GM12801 (cell line): ENCODE measurements around the gene TASP1.

ENCODE experiments used
- TF ChIP-seq, protein P1 (sequence below): IDR thresholded peaks from one replicate; pipeline ENCODE4 v1.5.1; 2011; ENCODE audit warnings: control low read depth; ENCODE audit not compliant: insufficient read length; ENCODE audit errors: extremely low read depth

Gene TASP1

DNA sequence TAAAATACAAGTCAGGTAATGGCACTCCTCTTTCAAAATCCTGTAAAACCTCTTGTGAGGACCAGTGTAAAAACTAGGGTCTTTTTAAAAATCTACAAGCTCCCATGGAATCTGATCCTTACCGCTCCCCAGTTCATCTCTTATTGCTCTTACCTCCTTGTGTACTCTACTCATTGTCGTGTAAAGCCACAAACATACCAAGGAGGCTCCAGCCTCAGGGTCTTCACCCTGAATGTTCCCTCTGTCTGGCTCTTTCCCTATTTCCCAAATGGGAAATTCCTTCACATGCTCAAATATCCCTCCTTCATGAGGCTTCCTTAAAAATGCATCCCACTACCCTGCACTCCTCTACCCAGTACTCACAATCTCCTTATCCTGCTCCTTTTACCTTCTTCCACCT, 67.1 kb downstream of the TASP1 start:
- TF ChIP-seq, protein P1, sequence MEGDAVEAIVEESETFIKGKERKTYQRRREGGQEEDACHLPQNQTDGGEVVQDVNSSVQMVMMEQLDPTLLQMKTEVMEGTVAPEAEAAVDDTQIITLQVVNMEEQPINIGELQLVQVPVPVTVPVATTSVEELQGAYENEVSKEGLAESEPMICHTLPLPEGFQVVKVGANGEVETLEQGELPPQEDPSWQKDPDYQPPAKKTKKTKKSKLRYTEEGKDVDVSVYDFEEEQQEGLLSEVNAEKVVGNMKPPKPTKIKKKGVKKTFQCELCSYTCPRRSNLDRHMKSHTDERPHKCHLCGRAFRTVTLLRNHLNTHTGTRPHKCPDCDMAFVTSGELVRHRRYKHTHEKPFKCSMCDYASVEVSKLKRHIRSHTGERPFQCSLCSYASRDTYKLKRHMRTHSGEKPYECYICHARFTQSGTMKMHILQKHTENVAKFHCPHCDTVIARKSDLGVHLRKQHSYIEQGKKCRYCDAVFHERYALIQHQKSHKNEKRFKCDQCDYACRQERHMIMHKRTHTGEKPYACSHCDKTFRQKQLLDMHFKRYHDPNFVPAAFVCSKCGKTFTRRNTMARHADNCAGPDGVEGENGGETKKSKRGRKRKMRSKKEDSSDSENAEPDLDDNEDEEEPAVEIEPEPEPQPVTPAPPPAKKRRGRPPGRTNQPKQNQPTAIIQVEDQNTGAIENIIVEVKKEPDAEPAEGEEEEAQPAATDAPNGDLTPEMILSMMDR, result no peak

DNA sequence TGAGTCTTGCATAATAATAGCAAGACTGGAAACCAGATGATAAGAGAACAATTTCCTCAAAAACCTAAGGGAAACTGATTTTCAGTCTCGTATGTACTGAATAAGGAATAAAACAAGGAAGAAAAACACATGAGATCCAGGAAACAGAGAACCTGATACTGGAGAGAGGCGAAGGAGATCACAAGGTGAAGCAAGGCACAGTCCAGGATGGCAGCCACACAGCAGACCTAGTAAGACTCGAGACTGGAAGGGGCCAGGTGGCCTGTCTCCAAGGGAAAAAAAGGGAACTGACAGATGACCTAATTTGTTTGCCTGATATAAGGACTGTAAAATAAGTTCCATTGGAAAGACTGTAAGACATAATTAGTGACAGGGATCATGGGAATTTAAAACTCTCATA, 71.1 kb downstream of the TASP1 start:
- TF ChIP-seq, protein P1, result no peak

DNA sequence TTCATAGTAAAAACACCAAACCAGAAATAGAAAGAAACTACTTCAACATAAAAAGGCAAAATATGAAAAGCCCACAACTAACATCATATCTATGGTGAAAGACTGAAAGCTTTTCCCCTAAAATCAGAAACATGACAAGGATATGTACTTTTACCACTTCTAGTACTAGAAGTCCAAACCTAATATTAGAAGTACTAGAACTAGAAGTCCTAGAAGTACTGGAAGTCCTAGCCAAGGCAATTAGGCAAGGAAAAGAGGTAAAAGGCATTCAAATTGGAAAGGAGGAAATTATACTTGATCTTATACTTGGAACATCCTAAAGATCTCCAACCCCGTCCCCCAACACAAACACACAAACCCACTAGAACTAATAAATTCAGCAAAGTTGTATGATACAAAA, 74.9 kb downstream of the TASP1 start:
- TF ChIP-seq, protein P1, result no peak

DNA sequence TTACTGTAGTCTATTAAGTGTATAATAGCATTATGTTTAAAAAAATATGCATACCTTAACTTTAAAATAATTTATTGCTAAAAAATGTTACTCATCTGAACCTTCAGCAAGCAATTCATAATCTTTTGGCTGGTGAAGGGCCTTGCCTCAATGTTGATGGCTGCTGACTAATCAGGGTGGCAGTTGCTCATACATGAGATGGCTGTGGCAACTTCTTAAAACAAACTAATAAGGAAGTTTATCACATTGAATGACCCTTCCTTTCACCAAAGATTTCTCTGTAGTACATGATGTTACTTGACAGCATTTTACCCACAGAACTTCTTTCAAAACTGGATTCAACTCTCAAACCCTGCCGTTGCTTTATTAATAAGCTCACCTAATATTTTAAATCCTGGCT, 84.0 kb downstream of the TASP1 start:
- TF ChIP-seq, protein P1, result no peak

DNA sequence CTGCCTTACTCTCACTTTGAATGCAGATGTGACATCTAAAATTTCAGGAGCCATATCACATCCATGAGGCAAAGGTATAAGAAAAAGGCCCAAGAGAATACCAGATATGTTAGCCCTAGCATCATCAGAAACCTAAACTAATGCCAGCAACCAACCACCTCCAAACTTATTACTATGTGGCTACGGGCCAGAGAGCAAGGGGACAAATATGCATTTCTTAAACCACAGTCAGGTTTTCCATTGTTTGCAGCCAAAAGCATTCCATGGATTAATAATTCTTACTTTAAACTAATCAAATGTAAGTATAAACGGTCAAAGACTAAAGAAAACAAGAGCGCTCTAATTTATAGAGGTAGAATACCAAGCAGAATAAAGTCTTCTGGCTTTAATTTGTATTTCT, 84.7 kb downstream of the TASP1 start:
- TF ChIP-seq, protein P1, result no peak

DNA sequence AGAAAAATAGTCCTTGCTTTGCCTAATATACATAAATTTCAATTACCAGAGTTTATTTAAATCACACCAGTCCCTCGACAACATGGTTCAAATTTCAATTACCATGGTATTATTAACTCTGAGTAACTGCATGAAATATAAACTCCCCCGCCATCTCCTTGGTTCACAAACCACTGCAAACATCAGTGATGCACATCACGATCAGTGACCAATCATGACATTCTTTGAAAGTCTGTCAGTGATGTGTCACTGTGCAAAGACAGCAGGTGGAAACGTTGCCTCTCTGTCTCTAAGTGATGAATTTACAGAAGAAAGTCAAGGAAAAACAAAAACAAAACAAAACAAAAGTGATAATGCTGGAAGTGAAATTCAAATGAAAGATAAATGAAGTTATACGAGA, 86.7 kb downstream of the TASP1 start:
- TF ChIP-seq, protein P1, result no peak

DNA sequence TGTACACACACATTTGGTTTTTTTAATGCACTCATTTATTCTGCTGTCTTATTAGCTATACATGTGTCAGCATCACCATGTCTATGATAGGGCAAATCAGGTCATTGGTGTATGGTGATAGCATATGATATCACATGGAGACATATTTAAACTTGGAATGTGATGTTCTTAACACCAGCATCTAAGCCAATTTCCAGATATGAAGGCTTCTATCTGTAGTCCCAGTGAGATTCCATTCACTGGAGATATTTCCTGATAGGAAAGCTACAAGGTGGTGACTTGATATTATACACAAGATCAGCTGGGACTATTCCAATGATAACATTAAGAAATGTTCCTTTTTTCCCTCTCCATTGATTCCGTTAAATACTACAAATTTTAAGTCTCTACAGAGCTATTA, 89.3 kb downstream of the TASP1 start:
- TF ChIP-seq, protein P1, result no peak
